A673 (cell line): ENCODE measurements around the gene PML. TPM values are rescaled to one million over a fixed set of nuclear protein-coding genes. Genes with fewer than 3 reads are reported as not detected.

Source experiments
- BruUV-seq: library from RNA; stranded (reverse); fragments of 400-500 nt; replicated peaks from 2 replicates; lab custom pipeline; 2021; lab: Mats Ljungman, UMichigan
- CTCF ChIA-PET: fragments of 300-600 bp; sonication (Branson Sonifier 250); formaldehyde crosslinking; loops from one replicate; lab custom pipeline; 2022; ENCODE audit warnings: antibody characterized with exemption; lab: Charles Lee
- POLR2A ChIA-PET: fragments of 300-600 bp; sonication (Branson Sonifier 250); formaldehyde crosslinking; loops from one replicate; lab custom pipeline; 2022; ENCODE audit warnings: antibody characterized with exemption; ENCODE audit not compliant: low non-redundant PET; lab: Charles Lee
- DNase-seq: peaks from one replicate; pipeline ENCODE4 v3.0.0-alpha.2; 2015; ENCODE audit warnings: low spot score
- H3K27ac ChIP-seq: fragments of 200-600 bp; sonication (generic); 2 replicates; pipeline ENCODE4 v1.5.1; 2016; ENCODE audit warnings: mixed run types, low read depth, mild to moderate bottlenecking, mixed read lengths, antibody characterized with exemption, low read length; ENCODE audit not compliant: poor library complexity, severe bottlenecking
- H3K27me3 ChIP-seq: fragments of 200-600 bp; sonication (generic); replicated peaks from 2 replicates; pipeline ENCODE4 v1.6.1; 2017; ENCODE audit warnings: mixed run types, low read depth, mild to moderate bottlenecking, mixed read lengths, antibody characterized with exemption, low read length; ENCODE audit not compliant: insufficient read depth, poor library complexity
- H3K36me3 ChIP-seq: fragments of 200-600 bp; sonication (generic); 2 replicates; pipeline ENCODE4 v1.6.1; 2016; ENCODE audit warnings: mixed run types, mild to moderate bottlenecking, mixed read lengths, antibody characterized with exemption, low read length; ENCODE audit not compliant: insufficient read depth, poor library complexity, severe bottlenecking
- H3K4me1 ChIP-seq: fragments of 200-600 bp; sonication (generic); 2 replicates; pipeline ENCODE4 v1.6.1; 2017; ENCODE audit warnings: mixed run types, mild to moderate bottlenecking, mixed read lengths, antibody characterized with exemption, low read length; ENCODE audit not compliant: insufficient read depth, poor library complexity, severe bottlenecking
- H3K4me3 ChIP-seq: fragments of 200-600 bp; sonication (generic); 2 replicates; pipeline ENCODE4 v1.5.1; 2016; ENCODE audit warnings: low read depth, mixed run types, mild to moderate bottlenecking, mixed read lengths, low read length; ENCODE audit not compliant: poor library complexity, severe bottlenecking
- H3K9me3 ChIP-seq: fragments of 200-600 bp; sonication (generic); 2 replicates; pipeline ENCODE4 v1.6.1; 2016; ENCODE audit warnings: mixed run types, low read depth, mild to moderate bottlenecking, mixed read lengths, antibody characterized with exemption, low read length; ENCODE audit not compliant: poor library complexity, severe bottlenecking
- CTCF ChIP-seq: fragments of 300-800, 200-600 bp; sonication (generic); conservative IDR thresholded peaks from 2 replicates; pipeline ENCODE4 v1.5.1; 2017; ENCODE audit warnings: low read depth, mild to moderate bottlenecking, antibody characterized with exemption, low read length, moderate library complexity, mixed read lengths
- EZH2 ChIP-seq: fragments of 200-600 bp; sonication (generic); IDR thresholded peaks from 2 replicates; pipeline ENCODE4 v1.6.1; 2017; ENCODE audit warnings: borderline replicate concordance, low read depth, mild to moderate bottlenecking, mixed read lengths, antibody characterized with exemption, low read length; ENCODE audit not compliant: poor library complexity, severe bottlenecking
- intact Hi-C: fragments of 100-400 bp; cut with micrococcal nuclease; formaldehyde crosslinking; loops from one replicate; pipeline ENCODE4 v1.10.0; 2022; ENCODE audit not compliant: unreplicated experiment
- total RNA-seq: library from RNA; stranded (reverse); gene quantifications from 2 replicates; pipeline ENCODE4 v1.2.3, GENCODE V29; 2021

Gene PML
- total RNA-seq, 1 experiment from 2014 or later = 40.0 TPM

- intact Hi-C loops = no loop called here
- Histone ChIP-seq H3K4me1 (no peaks in the 10 kb centered on the region), H3K4me3 (no peak overlapping the region), H3K27me3 (no peaks in the 10 kb centered on the region), H3K36me3 (peaks cover 8% of the 10 kb centered on the region), H3K9me3 (no peaks in the 10 kb centered on the region), H3K27ac (no peak overlapping the region)
- ChIA-PET CTCF (no interaction called here), POLR2A (no interaction called here)
- no peak for TF ChIP-seq EZH2
- no peak for TF ChIP-seq CTCF
- DNase-seq = no peak
- BruUV-seq = no TSS peak
Observed at GRCh38 chr15:73957276-73957675, 37.2 kb upstream of the PML start.

GRCh38 chr15:73957785-73958184 is 36.7 kb upstream of the PML start:
- no TSS peak for BruUV-seq
- Histone ChIP-seq H3K4me1 (no peaks in the 10 kb centered on the region), H3K27me3 (no peaks in the 10 kb centered on the region), H3K4me3 (no peak overlapping the region), H3K9me3 (no peaks in the 10 kb centered on the region), H3K36me3 (peaks cover 3% of the 10 kb centered on the region), H3K27ac (no peak overlapping the region)
- CTCF ChIA-PET = no interaction called here
- intact Hi-C loops = no loop called here
- POLR2A ChIA-PET = no interaction called here
- no peak for DNase-seq
- TF ChIP-seq CTCF (no peak), EZH2 (no peak)

GRCh38 chr15:73959012-73959581 is 35.4 kb upstream of the PML start:
- Histone ChIP-seq H3K4me3 (no peak overlapping the region), H3K36me3 (no peaks in the 10 kb centered on the region), H3K9me3 (no peaks in the 10 kb centered on the region), H3K4me1 (no peaks in the 10 kb centered on the region), H3K27ac (no peak overlapping the region), H3K27me3 (no peaks in the 10 kb centered on the region)
- intact Hi-C loops = no loop called here
- ChIA-PET CTCF (no interaction called here), POLR2A (no interaction called here)
- TF ChIP-seq CTCF (no peak), EZH2 (no peak)
- no peak for DNase-seq
- BruUV-seq = no TSS peak
